ENCODE data around the gene CCSER2.
A peak's percentile ranks its signal among the peaks of the same experiment; 100 is the strongest.
"Not testable (repeated sequence)": the region's sequence is repeated elsewhere in the genome, so short reads cannot be mapped to it uniquely, and the experiment has no call there.

CCSER2 gene

GRCh38 chr10:84311576-84311975 lies 16.8 kb upstream of the CCSER2 start:
- no peak for DNase-seq (ENCODE audit: low spot score)

- DNase-seq (ENCODE audit: low spot score): no peak
Observed at GRCh38 chr10:84312816-84313215, 15.6 kb upstream of the CCSER2 start.

- no peak for DNase-seq (ENCODE audit: low spot score)
Observed at GRCh38 chr10:84314275-84314674, 14.1 kb upstream of the CCSER2 start.

GRCh38 chr10:84317174-84317573 lies 11.2 kb upstream of the CCSER2 start:
- no peak for DNase-seq (ENCODE audit: low spot score)

DNA sequence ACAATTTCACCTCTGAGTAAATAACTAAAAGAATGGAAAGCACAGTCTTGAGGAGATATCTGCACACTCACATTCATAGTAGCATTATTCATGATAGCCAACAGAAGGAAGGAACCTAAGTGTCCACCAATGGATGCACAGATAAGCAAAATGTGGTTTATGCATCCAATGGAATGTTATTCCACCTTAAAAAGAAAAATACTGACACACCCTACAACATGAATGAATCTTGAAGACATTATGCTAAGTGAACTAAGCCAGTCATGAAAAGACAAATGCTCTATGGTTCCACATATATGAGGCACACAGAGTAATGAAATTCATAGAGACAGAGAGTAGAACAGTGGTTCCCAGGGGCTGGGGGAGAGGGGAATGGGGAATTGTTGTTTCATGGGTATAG lies 6.5 kb upstream of the CCSER2 start:
- no peak for DNase-seq (ENCODE audit: low spot score)

DNA sequence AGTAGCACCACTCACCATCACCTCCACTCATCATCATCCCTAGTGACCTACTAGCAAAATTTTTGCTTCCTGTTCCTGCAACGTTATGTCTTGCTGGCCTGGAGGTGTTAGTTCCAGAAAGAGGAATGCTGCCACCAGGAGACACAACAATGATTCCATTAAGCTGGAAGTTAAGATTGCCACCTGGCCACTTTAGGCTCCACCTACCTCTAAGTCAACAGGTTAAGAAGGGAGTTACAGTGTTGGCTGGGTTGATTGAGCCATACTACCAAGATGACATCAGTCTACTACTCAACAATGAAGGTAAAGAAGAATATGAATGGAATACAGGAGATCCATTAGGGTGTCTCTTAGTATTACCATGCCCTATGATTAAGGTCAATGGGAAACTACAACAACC lies 4.8 kb upstream of the CCSER2 start:
- DNase-seq (ENCODE audit: low spot score): not testable (repeated sequence)

- not testable (repeated sequence) for DNase-seq (ENCODE audit: low spot score)
Observed at GRCh38 chr10:84326995-84327394, 1.4 kb upstream of the CCSER2 start.

DNA sequence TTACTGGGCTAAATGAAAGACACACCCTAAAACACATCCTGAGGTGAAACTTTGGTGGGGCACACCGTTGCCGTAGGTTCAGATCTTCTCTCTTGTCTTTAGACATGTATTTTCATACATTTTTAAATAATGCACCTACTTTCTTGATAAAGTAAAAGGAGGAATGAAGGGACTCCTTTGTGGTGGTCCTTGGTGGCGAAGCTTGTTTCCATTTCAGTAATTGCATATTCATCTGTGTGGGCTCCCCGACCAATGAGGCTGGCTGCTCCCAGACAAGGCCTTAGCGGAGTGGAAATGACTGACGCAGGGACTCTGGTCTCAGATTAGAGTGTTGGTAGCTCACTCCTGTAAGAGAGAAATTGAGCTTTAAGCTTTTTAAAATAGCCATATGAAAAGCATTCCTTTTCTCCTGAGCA lies 815 bp downstream of the CCSER2 start:
- peak; percentile 41 for DNase-seq (ENCODE audit: low spot score)

GRCh38 chr10:84329986-84330651 lies 1.7 kb downstream of the CCSER2 start:
- DNase-seq (ENCODE audit: low spot score): no peak

GRCh38 chr10:84331091-84331490 lies 2.7 kb downstream of the CCSER2 start:
- DNase-seq (ENCODE audit: low spot score): no peak

DNA sequence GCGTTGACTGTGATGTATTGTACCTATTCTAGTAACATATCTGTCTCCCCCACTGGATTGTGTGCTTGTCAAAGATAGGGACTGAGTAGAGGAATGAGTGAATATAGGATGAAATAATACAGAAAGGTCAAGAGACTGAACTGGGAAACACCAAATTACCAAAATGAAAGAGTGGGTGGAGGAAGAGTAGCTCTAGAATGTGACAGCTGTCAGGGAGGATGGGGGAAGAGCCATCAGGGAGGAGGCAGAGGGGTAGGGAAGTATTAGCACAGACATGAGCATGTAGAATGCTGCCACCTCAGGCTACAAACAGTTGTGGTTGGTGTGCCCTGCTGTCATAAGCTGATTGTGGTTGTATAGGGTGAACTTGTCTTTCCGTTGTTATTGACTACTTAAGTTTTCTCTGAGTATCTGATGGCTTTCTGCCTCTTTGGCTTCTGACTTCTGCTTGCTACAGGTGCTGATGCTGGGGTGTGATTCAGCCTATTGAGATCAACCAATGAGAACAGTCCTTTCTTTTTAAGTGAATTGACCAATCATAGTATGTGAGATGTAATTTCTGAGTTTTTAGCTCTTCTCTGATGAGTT lies 5.6 kb downstream of the CCSER2 start:
- DNase-seq (ENCODE audit: low spot score): no peak

GRCh38 chr10:84334811-84335210 lies 6.4 kb downstream of the CCSER2 start:
- DNase-seq (ENCODE audit: low spot score): no peak

GRCh38 chr10:84335516-84335915 lies 7.1 kb downstream of the CCSER2 start:
- no peak for DNase-seq (ENCODE audit: low spot score)

GRCh38 chr10:84336406-84337090 lies 8.2 kb downstream of the CCSER2 start:
- no peak for DNase-seq (ENCODE audit: low spot score)

DNA sequence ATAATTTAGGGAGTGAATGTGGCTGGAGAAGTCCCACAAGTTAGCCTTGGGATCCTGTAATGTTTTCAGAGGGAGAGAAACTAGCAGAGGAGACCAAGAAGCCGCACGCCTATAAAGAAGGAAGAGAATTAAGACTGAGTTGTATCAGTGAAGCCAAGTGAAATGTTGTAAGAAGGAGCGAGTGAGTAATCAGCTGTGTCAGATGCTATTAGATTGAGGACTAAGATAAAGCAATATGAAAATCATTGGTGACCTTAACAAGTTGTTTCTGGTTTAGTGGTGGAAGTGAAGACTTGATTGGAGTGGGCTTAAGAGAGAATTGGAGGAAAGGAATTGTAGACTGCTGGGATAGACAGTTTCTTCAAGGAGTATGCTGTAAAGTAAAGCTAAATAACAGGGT lies 8.8 kb downstream of the CCSER2 start:
- no peak for DNase-seq (ENCODE audit: low spot score)

- no peak for DNase-seq (ENCODE audit: low spot score)
Observed at GRCh38 chr10:84339025-84339424, 10.6 kb downstream of the CCSER2 start.

GRCh38 chr10:84340187-84340586 lies 11.8 kb downstream of the CCSER2 start:
- no peak for DNase-seq (ENCODE audit: low spot score)

DNA sequence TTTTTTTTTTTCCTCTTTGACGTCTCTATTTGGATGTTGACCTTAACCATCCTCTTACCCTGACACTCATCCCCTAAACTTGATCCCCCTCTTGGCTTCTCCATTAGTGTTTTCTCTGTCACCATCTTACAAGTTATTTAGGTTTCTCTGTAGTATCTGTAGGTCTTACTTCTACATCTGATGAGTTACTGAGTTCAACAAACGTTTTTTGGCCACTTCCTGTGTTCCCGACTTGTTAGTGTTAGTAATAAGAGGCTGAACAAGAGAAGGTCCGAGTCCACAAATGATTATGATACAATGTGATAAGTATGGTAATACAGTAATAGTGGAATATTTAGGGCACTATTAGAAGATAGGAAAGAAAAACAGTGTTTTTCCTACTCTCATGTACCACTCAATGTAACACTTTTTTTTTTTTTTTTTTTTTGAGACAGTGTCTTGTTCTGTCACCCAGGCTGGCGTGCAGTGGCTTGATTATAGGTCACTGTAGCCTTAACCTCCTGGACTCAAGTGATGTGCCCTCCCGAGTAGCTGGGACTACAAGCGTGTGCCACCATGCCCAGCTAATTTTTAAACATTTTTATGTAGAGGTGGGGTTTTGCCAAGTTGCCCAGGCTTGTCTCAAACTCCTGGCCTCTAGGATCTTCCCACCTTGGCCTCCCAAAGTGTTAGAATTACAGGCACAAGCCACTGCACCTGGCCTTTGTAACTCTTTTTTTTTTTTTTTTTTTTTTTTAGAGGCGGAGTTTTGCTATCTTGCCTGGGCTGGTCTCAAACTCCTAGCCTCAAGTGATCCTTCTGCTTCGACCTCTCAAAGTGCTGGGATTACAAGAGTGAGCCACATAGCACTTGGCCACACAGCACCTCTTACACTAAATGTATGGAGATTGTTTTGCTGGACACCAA lies 12.5 kb downstream of the CCSER2 start:
- DNase-seq (ENCODE audit: low spot score): no peak

GRCh38 chr10:84341538-84341856 lies 13.1 kb downstream of the CCSER2 start:
- no peak for DNase-seq (ENCODE audit: low spot score)

DNA sequence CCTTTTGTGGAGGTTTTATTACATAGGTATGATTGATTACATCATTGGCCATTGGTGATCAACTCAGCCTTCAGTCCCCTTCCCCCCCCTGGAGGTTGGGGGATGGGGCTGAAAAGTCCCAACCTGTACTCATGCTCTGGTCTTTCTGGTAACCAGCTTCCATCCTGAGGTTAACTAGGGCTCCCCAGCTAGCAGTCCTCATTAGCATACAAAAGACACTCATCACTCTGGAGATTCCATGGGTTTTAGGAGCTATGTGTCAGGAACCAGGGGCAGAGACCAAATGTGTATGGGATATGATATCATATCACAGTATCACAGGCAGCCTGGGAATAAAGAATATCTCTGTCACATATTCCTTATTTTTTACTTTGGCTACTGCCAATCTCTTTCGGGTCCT lies 13.6 kb downstream of the CCSER2 start:
- DNase-seq (ENCODE audit: low spot score): no peak

- DNase-seq (ENCODE audit: low spot score): no peak
Observed at GRCh38 chr10:84342584-84342983, 14.2 kb downstream of the CCSER2 start.

DNA sequence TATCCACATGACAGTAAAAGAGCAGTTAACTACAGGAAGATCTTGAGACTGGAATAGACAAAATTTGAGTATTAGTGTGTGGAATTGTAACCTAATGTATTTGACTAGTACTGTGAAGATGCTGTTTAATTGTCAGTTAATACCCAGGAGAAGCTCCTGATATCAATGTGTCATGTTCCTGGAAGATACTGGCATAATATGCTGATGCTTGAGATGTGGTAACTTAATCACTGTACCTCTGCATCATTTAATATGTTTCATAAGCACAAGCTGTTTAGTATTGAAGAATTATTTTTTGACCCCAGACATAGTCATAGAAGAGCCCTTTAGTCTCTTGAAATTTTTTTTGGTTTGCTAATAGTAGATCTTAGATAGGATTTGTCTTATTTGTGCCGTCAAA lies 15.4 kb downstream of the CCSER2 start:
- no peak for DNase-seq (ENCODE audit: low spot score)

- DNase-seq (ENCODE audit: low spot score): no peak
Observed at GRCh38 chr10:84344526-84344925, 16.1 kb downstream of the CCSER2 start.
